GM19099 (cell line): Measurements from ENCODE around the gene MPO.

ENCODE experiments used
- POLR2A ChIP-seq: IDR thresholded peaks from 3 replicates; pipeline ENCODE4 v1.6.1; 2011; ENCODE audit warnings: low read depth; ENCODE audit not compliant: insufficient read length; ENCODE audit errors: extremely low read depth

Gene MPO

GRCh38 chr17:58281511-58282011 lies 826 bp upstream of the MPO start:
- TF ChIP-seq POLR2A: no peak

GRCh38 chr17:58279736-58280479 lies 827 bp downstream of the MPO start:
- TF ChIP-seq POLR2A: no peak

GRCh38 chr17:58279016-58279711 lies 1.6 kb downstream of the MPO start:
- no peak for TF ChIP-seq POLR2A

- TF ChIP-seq POLR2A: no peak
These were observed 2.1 kb downstream of the MPO start for GRCh38 chr17:58278661-58279015.

GRCh38 chr17:58277802-58278595 lies 2.7 kb downstream of the MPO start:
- TF ChIP-seq POLR2A: no peak

- TF ChIP-seq POLR2A: no peak
These were observed 3.5 kb downstream of the MPO start for GRCh38 chr17:58277107-58277801.

GRCh38 chr17:58276423-58276822 lies 4.3 kb downstream of the MPO start:
- TF ChIP-seq POLR2A: no peak

GRCh38 chr17:58275417-58275816 lies 5.3 kb downstream of the MPO start:
- TF ChIP-seq POLR2A: no peak

GRCh38 chr17:58273453-58274104 lies 7.2 kb downstream of the MPO start:
- TF ChIP-seq POLR2A: no peak

GRCh38 chr17:58272367-58273280 lies 8.1 kb downstream of the MPO start:
- no peak for TF ChIP-seq POLR2A

GRCh38 chr17:58271216-58271931 lies 9.4 kb downstream of the MPO start:
- no peak for TF ChIP-seq POLR2A

- no peak for TF ChIP-seq POLR2A
These were observed 10.1 kb downstream of the MPO start for GRCh38 chr17:58270476-58271215.

GRCh38 chr17:58269557-58270291 lies 11.0 kb downstream of the MPO start:
- no peak for TF ChIP-seq POLR2A
